DMS 273 (cell line): ENCODE measurements around the gene DPP10.
"Not testable (repeated sequence)": the region's sequence is repeated elsewhere in the genome, so short reads cannot be mapped to it uniquely, and the experiment has no call there.

Experiments used
- DNase-seq: peaks from one replicate; lab custom pipeline; 2025; ENCODE audit not compliant: unreplicated experiment; lab: John Stamatoyannopoulos, UW

Gene DPP10

DNA sequence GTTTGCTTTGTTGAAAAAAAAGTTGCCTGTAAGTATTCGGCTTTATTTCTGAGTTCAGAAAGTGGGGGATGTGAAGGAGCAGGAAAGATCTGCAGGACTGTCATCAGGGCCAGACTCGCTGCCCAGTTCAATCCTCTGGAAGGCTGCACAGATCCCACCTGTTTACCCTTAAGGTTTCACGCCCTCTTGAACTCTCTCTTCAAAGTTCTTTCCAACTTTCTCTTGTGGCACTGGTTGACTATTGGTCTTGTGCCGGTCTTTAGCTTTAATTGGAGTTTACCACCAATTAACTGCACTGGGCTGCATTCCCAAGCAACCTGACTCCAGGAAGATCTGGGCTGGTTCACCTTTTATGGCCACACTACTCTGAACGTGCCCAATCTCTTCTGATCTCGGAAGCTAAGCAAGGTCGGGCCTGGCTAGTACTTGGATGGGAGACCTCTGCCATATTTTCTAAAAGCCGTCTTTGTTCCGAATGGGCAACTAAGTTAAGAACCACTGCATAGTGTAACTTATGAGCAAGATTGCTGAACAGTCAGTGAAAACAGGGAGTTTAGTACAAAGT, 495.0 kb downstream of the DPP10 start:
- DNase-seq, result no peak

DNA sequence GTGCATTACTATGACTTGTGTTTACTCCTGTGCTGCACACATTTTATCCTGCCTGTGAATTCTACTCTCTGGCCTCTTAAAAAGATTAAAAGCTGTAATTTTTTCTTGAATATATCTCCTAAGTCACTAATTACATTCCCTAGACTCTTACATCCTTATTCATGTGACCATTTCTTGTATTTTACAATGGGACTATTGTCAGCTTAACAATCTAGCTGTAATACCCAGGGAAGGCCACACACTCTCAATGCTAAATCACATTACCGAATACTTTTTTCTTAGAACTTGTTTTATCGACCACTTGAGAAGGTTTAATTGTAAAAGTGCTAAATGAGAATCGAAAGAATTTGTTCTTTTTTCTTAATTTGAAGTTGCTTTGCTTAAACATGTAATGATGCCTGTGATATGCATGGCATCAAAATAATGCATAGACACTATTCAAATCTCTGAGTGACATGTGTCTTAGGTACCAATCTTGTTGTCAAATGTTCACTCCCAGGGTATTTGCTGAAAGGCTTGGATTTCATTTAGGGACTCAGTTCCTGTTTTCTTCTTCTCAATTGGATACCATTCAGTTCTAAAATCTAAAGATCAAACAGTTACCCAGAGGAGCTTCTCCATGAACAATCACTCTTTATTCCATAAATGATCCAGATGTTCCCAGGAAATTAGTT, 498.5 kb downstream of the DPP10 start:
- DNase-seq, result no peak

DNA sequence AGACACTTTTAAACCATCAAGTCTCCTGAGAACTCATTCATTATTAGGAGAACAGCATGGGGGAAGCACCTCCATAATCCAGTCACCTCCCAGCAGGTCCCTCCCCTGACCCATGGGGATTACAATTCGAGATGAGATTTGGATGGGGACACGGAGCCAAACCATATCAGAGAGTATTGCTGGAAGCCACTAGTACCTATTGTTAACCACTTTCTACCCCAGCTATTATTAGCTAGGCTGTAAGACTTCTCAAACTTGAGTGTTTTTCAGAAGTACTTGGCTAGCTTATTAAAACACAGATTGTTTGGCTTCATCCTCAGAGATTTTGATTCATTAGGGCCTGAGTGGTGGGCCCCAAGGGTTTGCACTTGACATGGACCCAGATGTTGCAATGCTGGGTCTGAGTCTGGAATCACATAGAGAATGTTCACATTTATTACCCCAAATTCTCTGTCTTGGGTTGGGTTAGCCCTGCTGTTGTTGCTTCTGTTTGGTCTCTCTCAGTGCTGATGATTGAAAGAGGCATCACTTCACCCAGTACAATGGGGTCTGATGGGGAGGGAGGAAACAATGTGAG, 506.9 kb downstream of the DPP10 start:
- no peak for DNase-seq

DNA sequence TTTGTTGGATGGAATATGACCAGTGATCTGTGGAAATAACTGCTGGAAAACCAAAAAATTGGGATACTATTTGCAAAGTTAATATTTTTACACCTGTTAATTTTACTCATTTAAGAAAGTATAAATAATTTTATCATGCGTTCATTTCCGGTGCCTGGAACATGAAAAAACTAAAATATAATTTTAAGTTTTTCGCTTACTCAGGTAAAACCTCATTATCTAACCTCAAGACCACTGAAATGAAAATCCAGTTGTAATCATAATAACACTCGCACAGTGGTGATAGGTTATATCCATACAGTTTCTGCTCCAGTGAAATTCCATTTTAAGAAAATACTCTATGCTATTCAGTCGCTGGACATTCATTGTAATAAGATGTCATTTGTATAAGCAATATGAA, 517.9 kb downstream of the DPP10 start:
- no peak for DNase-seq

DNA sequence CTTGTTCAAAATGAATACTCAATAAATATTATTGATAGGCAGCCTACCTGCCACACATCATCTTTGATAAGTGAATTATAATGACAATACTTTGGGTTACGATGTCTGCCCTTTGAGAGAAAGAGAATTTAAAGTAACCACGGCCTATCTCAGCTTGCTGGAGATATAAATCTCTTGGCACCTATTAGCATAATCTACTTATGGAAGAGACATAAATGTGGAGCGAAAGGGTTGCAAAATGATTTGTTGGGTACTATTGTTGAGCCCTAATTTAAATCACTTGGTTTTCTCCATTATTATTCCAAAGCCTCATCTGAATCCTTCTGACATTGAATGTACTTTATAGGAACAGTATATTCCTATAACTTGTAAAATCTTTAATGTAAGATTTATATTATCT, 520.1 kb downstream of the DPP10 start:
- DNase-seq, result no peak

DNA sequence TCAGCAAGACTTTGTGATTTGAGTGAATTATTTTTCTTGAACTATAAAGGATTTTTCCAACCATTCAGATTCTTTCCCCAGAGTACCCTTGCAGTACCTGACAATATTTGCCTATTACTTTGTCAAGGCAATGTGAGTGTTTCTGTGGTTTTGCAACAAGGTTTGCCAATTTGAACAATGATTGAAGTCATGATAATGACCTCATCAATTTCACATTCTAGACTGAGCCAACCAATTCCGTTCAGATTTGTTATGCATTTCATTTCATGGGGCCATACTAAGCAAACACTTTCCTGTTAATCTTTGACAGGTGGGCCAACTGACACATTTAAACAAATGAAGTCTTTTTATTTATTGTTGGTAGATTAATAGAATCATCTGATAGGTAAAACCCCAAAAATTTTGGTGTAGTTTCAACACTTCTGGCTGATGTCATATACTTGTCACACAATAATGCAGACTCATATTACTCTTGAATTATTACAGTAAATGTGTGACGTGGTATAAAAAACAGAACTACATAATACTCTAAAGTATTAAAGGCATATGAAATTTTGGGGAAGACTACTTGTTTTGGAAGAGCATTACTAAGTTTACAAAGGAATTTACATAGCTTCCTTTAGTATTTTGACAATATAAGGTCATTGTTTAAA, 526.4 kb downstream of the DPP10 start:
- no peak for DNase-seq

DNA sequence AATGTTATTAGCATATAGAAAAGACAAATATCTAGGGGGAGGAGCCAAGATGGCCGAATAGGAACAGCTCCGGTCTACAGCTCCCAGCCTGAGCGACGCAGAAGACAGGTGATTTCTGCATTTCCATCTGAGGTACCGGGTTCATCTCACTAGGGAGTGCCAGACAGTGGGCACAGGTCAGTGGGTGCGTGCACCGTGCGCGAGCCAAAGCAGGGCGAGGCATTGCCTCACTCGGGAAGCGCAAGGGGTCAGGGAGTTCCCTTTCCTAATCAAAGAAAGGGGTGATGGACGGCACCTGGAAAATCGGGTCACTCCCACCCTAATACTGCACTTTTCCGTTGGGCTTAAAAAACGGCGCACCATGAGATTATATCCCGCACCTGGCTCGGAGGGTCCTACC, 561.9 kb downstream of the DPP10 start:
- DNase-seq, result not testable (repeated sequence)

DNA sequence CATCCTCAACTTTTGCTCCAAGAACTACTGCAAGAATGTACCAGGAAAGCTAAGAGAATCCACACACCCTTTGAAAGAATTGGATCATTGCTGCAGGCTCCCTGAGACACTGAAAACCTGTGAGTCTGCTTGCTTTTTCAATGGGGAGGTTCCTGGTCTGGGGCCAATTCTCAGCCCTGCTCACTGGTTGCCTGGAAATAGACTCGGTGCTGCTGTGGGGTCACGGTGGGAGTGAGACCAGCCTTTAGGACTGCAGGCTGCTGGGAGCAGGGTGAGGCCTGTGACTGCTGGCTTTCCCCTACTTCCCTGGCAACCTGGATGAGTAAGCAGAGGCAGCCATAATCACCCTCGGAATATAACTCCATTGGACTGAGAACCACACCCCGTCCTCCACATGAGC, 569.3 kb downstream of the DPP10 start:
- no peak for DNase-seq

DNA sequence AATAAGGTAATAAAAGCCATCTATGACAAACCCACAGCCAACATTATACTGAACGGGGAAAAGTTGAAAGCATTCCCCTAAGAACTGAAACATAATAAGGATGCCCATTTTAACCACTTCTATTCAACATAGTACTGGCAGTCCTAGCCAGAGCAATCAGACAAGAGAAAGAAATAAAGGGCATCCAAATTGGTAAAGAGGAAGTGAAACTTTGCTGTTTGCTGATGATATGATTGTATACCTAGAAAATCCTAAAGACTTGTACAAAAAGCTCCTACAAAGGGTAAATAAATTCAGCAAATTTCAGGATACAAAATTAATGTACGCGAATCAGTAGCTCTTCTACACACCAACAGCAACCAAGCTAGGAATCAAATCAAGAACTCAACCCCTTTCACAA, 579.6 kb downstream of the DPP10 start:
- DNase-seq, result not testable (repeated sequence)

DNA sequence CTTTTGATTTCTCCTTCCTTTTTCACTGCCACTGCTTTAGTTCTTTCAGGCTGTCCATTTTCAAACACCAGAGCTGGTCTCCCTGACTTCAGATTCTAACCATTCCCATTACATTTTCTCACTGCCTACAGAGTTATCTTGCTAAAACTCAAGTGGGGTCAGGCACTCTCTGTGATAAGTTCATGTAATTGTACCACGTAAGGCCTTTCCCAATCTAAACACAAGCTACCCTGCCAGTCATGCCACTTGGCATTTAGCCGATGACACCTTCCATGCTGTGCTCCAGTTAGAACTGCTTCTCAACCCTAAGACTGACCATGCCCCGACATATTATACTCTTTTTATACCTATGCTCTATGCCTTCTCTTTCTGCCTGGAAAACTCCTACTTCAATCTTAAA, 592.4 kb downstream of the DPP10 start:
- no peak for DNase-seq

DNA sequence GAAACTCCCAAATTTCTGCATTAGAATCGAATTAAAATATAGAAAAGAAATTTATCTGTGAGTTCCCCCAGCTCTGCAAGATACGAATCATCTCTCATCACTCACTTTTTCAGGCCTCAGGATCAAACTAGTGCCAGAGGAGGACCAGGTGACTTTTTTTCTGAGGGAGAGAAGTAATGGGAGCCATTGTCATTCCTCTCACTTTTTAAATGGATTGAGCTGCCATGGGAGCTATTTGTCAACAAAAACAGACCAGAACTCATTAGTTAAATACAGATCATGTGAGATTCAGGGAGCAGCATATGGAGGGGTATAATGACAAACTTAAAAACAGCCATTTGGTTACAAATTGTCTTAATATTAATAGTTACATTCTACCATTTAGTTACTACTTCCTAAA, 594.4 kb downstream of the DPP10 start:
- DNase-seq, result no peak

DNA sequence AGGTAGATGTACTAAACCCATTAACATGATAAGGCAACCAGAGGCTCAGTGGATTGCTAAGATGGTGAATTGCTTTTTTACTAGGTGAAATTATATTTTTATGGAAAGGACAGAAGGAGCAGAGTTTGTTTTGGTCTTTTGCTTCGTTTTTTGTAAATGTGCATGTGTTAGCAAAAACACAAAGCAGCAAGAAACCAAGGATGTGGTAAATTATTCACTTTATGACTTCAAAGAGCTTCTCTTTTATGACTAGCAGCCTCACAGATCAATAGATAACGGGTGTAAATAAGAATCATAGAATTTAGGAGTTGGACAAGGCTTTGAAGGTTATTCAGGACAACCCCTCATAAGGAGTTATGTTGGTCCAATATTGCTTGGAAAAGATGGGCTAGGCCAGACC, 615.0 kb downstream of the DPP10 start:
- no peak for DNase-seq

DNA sequence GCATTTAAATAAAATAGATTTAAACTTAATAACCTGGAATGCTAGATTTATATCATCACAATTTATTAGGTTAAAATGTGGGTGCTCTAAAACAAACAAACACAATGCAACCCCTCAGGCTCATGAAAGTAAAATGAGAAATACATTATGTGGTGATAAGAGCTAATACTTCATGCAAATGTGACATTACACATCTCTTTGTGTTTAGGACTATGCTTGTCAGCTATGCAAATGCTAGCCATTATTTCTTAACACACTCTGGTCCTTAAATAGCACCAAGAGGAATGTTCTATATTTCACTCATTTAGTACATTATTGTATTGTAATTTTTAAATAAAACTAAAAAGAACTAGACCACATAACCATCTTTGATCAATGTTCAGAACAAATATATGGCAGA, 627.6 kb downstream of the DPP10 start:
- no peak for DNase-seq

DNA sequence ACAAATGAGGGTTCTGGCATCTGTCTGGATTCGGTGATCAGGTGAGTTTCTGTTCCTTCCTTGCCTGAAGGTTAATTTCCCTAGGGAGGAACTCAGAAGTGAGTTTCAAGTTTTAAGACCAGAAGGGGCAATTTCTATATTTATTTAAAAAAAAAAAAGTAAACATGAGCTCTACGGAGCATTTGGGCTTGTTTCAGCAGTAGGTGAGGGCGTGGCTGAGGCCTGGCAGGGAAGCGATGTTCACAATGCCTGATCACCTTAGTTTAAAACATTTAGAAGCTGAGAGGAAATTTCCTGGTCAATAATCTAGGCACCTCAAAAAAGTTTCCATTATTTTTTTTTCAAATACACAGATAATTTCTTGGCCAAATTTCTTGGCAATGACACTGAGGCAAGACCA, 629.1 kb downstream of the DPP10 start:
- no peak for DNase-seq

DNA sequence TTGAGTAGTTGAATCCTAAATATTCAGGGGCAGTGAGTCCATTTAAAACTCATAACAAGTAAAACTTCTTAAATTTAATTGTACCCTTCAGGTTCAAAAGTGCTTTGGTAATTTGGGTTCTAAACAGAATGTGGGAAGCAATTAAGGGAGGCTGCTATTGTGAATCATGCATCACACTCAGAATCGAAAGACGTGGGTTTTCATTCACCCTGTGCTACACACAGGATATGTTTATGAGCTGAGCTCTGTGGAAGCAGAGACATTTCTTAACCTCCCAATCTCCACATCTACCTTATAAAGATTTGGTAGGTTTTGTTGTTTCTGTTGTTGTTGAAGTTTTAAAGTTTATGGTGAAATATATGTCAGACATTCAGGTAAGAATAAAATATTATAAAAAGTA, 633.4 kb downstream of the DPP10 start:
- DNase-seq, result peak; percentile 45

DNA sequence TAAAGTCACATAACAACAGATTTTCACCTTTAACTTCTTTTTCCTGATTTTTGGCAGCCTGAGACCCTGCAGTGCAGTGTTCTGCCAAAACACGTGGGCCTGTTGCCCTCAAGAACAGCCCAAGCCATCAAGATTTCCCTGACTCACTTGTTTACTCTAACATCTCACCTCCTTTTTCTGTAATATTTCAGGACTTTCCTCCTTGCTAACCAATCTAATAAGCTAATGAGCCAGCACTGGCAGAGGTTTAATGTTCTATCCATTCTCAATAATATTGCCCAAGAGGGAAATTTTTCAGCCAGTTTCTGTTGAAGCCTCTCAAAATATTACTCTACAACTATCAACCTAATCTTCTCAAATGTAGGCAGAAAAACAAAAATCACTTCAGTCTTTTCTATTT, 635.2 kb downstream of the DPP10 start:
- peak; percentile 21 for DNase-seq

DNA sequence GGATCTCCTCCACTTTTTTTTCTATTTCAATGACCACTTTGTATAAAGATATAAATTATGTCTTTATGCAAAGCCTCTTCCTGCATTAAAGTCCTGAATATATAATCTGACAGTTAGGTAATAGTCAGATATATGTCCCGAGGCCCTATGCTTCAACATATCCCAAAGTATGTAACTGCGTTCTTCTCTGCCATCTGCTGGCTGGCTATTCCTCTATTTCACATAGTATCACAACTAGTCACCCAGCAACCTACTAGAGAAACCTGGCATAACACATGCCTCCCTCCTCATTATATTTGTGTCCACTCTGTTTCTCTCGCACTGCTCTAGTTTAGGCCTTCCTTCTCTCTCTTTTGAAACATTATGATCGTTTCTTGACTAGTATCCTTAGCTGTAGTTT, 640.8 kb downstream of the DPP10 start:
- DNase-seq, result peak; percentile 85

DNA sequence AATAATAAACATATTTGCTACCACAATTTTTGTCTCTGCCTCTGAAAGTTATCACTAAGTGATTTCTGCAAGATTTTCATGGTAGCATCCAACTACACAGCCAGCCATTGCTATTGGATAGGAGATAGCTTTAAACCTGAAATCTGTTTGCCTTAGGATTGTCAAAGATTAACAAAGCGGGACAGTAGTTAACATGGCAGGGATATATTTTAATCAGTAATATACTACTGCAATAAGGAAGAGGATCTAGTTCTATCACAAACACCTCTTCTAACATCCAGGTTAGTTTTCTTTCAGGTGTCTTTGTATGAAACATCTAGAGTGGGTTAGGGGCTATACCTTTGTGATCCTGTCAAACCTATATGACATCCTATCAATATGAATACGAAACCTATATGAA, 641.3 kb downstream of the DPP10 start:
- no peak for DNase-seq

DNA sequence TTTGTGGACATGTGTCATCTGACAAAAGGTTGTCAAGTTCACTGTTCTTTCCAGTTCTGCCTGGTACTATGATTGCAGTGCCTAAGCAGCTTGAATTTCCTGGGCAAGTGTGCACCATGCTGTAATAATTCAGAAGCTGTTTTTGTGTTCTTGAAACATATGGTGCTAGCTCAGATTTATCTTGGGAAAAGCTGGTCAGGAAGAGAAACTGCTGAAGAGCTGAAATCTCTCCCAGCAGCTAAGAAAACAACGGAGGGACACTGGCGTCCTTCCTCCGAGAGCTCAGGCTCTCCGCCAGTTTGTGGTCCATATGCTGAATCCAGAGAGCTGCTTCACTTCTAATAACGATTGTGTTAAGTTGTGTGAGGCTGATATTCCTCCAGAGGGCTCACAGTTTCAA, 642.0 kb downstream of the DPP10 start:
- peak; percentile 86 for DNase-seq

DNA sequence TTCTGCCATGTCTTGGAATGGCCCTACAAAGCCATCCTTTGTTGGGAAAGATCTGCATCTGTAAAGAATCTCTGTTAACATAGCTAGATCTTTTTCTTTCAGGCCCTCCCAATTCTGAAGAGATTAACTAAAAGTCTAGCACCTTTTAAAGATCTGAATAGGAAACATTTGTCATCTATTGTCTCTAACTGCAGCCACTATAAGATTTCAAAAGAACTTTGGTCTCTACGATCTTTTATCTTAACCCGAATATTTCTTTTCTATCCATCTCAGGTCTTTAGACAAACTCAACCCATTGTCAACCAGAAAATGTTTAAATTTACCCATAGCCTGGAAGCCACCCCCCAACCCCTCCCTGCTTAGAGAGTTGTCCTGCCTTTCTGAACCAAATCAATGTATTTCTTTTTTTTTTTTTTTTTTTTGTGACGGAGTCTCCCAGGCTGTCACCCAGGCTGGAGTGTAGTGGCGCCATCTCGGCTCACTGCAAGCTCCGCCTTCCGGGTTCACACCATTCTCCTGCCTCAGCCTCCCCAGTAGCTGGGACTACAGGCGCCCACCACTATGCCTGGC, 643.7 kb downstream of the DPP10 start:
- DNase-seq, result not testable (repeated sequence)

DNA sequence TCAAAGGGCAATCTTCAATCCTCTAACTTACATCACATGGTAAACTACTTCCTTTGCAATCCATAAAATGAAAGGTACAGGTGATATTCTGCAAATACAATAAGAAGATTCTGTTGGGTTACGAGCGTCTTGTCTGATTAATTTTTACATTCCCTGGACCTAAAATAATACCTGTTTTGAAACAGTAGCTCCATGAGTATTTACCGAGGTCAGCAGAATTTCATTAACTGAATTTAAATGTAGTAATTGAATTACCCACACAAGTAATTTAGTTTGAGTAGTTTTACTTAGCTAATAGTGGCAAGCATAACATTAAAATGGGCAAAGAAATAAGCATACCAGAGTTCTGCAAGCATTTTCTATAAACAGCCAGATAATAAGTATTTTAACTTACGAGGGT, 652.0 kb downstream of the DPP10 start:
- no peak for DNase-seq

DNA sequence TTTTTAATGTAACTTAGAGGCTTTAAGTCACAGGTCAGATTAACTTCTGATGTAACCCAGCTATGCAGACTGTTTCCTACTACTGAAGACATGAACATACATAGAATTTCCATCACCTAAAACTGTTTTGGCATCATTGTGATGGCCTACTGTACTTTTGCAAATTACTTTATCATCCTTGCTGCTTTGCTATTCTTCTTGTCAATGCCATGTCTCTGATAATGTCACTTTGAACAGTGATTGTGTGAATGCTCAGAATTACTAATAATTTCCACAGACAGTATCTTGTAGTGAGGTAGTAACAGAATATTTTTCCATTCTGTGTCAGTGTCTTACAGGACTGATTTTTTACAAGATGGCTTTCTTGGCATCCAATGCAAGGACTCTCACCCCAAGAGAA, 663.5 kb downstream of the DPP10 start:
- DNase-seq, result no peak
